CMK (cell line): ENCODE results near the gene ELK1.
A peak's percentile ranks its signal among the peaks of the same experiment; 100 is the strongest.
"Not testable (repeated sequence)": the region's sequence is repeated elsewhere in the genome, so short reads cannot be mapped to it uniquely, and the experiment has no call there.

Source experiments
- DNase-seq: peaks from one replicate; pipeline ENCODE4 v3.0.0-alpha.2; 2010; ENCODE audit warnings: low read depth

ELK1 gene

DNA sequence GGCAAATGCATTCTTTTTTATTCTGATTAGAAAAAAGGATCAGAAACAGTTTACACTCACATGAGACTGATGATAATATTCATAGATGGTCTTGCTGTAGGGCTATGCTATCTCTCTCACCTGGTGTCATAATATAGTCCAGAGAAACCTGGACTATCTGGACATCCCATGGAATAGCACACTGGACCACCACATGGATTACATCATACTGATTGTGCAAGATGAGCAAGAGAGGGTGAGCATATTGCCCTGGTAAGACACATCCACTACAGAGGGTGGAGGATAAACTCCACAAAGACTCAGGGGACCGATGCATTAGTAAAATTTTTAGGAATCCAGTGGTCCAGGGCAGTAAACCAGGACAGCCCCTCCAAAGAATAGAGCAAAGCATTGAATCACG lies 38.9 kb downstream of the ELK1 start:
- no peak for DNase-seq

DNA sequence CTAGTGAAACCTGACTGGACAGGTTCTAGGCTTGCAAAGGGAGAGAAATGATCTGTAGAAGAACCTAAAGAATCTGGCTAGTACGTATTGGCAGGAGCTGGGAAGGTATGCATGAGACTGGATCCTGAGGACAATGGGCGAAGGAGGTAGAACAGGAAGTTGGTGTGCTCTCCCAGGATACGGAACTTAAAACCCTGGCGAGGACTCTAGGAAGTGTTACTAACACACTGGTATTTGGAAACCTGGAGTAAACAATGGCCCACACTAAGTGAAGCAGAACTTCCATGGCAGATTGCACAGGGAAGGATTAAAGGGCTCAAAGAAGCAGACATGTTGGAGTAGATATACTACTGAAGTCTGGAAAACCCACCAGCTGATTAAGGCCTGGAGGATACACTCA lies 39.9 kb downstream of the ELK1 start:
- no peak for DNase-seq

DNA sequence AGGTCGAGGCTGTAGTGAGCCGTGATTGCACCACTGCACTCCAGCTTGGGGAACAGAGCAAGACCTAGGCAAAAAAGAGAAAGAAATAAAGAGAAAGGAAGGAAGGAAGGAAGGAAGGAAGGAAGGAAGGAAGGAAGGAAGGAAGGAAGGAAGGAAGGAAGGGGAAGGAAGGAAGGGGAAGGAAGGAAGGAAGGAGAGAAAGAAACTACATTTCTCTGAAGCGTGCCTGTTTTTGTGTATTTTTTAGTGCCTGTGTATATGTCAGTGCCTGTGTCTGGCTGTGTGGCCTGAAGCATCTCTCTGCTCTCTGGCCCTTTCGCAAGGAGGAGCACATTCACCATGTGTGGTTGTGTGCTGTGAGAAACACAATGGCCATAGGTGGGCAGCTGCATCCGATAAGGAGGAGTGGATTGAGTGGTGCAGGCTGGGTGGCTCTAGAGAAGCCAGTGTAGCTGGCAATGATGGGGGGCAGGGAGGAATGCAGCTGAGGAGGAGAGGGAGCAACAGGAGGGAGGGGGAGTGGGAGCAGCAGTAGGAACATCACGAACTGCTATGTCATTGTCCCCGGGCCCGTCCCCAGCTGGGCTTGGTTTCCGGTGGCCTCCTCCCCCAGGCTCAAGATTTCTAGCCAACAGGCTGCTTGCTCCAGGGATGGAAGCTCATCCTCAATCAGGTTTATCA lies 42.1 kb downstream of the ELK1 start:
- peak; percentile 47 for DNase-seq

DNA sequence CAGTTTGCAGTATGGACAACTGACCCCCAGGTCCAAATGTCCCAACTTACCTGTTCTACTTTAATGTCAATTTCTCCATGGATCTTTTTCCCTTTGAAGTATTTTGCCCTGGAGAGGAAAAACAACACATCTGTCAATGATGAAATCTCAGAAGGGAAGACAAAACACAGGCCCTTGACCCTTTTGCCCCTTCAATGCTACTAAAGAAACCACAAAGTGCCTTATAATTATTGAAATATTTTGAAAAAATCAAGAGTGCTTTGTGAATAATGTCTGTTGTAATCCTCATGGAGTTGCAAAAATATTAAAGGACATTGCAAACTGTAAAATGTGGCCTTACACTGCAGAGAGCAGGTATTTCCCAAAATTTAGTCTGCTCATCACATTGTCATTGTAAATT lies 43.3 kb downstream of the ELK1 start:
- DNase-seq, result no peak

DNA sequence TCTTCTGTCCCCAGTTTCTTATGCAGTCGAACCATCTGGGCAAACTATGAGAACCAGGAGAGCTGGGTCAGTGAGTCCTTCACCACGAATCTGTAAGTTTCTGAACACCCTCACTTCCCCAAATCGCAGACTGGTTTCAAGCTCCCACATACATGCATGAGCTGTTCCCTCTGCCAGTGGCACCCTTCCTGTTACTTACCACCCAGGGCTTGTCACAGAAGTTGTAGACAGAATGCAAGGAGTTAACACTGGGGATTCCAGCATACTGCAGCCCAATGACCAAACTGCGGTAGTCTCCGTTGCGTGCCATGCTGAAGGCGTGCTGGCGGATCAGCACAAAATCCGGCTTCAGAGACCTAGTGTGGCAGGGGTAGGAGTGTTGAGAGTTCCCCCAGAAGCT lies 45.3 kb downstream of the ELK1 start:
- DNase-seq, result no peak

DNA sequence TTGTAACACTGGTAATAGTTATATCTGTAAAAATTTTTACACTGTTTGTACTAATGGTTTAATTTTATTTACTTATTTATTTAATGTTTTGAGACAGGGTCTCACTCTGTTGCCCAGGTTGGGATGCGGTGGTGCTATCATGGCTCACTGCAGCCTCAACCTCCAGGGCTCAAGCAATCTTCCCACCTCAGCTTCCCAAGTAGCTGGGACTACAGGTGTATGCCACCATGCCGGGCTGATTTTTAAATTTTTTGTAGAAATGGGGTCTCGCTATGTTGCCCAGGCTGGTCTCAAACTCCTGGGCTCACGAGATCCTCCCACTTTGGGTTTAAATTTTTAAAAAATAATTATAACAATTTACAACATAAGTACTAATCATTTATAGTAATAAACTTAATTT lies 47.2 kb downstream of the ELK1 start:
- DNase-seq, result not testable (repeated sequence)

DNA sequence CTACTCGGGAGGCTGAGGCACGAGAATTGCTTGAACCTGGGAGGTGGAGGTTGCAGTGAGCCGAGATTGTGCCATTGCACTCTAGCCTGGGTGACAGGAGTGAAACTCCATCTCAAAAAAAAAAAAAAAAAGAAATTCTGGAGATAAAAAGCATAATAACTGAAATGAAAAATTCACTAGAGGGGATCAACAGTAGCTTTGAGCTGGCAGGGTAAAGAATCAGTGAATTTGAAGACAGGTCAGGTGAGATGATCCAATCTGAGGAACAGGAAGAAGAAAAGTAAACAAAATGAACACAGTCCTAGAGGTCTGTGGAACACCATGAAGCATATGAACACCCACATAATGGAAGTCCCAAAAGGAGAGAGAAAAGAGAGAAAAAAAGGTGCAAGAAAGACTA lies 53.1 kb downstream of the ELK1 start:
- DNase-seq, result no peak

DNA sequence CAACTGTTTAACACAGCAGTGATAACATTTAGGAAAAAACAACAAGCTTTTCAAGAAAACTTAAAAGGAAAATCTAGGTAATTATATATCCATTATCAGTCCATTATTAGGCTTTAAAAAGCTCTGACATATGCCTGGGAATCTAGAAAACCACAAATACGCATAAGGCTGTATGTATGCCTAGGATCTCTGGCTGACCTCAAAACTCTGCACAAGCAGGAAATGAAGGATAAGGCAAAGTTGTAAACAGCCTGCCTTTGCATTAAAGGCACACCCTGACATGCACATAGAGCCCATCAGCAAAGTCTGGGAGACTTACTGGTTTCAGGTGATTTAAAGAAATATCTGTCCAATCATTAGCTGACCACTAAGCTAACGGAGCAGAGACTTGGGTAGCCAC lies 54.1 kb downstream of the ELK1 start:
- DNase-seq, result no peak

DNA sequence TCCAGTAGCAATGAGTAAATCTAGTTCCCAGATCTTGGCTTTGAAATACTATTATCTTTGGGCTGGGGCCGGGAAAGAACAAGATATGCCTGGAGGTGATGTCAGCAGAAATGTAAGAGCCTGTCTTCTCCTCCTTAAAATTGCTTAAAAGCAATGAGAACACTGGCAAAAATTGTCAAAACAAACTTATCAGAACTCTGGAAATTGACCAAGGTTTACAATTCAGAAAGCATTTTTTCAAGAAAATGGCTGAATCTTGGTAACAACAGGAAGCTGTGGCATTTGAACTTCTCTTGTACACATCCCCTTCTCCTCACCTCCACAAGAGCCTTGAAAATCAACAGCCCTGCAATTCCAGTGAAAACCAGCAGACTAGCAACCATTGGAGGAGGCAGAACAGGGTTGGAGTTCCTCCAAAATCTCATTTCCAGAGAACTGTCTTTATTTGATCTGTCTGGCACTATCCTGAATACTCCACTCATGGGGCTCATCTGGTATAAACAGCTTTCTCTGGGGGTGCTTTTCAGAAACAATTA lies 54.6 kb downstream of the ELK1 start:
- DNase-seq, result no peak

DNA sequence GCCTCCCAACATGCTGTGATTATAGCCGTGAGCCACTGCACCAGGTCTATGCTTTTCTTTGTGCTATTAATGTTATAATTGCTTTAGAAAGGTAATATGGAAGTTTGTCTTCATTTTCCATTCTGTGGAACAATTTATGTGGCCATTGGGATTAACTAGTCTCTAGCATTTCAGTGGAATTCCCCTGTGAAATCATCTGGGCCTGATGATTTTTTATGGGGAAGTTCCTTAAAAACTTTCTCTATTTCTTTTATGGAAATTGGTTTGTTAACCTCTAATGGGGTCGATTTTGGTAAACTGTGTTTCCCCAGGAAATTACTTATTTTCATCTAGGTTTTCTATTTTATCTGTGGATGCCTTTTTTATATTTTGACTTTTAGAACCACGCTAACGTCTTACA lies 56.8 kb downstream of the ELK1 start:
- no peak for DNase-seq

DNA sequence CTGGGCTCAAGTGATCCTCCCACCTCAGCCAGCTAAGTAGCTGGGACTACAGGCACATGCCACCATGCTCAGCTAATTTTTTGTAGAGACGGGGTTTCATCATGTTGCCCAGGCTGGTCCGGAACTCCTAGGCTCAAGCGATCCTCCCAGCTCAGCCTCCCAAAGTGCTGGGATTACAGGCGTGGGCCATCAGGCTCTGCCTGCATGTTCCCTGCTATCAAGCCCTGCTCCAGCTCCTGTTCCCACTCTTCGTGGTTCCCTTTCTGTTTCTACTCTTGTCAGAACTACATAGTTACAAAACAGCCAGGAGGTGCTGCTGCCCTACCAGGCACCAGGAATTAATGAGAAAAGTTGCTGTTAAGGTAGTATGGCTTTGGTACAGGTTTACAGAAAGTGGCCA lies 59.4 kb downstream of the ELK1 start:
- DNase-seq, result no peak

DNA sequence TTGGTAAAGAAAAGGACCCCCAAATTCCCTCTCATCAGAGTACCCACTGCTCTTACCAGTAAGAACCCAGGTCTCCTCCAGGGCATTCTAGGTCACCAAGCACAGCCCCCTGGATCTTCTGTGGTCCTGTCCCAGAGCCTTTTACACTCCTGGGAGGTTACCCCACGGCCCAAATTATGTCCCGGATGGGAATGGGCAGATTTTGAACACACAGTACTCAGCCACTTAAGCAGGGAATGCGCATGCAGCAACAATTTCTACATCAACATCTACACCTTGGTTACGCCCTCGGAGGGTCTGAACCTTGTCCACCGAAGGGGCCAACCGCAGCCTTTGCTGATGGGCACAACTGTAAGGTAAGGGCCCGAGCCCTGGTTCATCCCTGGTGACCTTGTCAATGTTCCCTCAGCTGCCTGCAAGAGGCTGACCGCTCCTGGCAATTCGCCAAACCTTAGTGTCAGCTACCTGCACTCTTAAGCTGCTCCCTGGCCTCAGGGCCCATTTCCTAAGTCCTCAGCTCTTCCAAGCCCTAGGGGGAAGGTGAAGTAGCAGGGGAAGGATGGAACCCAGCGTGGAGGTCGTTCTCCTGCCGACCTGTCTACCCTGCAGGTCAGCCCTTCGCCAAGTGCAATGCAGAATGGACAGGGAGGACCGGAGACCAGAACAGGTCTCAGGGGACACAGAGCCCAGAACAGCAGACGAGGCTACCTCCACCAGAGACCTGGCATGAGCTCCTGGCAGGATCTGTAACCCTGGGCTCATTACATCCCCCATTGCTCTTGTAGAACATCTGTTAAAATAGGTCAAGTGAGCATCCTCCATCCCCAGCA lies 62.2 kb downstream of the ELK1 start:
- no peak for DNase-seq

DNA sequence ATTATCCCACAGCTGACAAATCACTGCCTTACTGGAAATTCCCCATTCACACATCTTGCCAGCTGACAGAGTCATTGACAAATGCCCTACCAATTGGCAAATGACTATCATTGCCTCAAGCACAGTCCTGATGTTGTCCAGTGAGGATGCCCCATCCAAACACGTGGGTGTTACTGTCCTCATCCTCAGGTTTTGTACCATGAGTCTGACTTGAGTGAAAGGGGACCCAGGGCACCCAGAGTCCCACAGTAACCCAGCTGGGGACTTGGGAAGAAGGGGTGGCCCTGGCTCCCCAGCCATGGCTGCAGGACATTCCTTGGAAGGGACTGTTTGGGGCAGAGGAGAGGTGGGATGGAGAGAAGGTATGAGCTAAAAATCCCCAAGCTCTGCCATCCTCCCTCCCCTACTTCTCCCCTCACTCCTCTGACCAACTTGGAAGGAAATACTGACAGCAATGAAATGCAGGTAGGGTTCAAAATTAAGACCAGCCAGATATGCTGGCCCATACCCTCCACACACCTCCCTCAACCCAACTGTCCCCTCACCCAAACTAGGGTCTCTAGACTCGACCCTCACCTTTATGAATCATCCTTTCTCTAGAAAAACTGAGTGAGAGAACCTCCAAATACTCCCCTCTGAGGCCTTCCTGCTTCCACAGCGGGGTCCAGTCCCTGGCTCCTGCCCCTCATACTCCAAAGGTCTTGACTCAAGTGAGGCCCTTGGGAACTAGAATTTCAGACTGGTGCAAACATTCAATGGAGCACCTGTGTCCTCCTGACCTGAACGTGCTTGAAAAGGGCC lies 63.1 kb downstream of the ELK1 start:
- DNase-seq, result no peak

DNA sequence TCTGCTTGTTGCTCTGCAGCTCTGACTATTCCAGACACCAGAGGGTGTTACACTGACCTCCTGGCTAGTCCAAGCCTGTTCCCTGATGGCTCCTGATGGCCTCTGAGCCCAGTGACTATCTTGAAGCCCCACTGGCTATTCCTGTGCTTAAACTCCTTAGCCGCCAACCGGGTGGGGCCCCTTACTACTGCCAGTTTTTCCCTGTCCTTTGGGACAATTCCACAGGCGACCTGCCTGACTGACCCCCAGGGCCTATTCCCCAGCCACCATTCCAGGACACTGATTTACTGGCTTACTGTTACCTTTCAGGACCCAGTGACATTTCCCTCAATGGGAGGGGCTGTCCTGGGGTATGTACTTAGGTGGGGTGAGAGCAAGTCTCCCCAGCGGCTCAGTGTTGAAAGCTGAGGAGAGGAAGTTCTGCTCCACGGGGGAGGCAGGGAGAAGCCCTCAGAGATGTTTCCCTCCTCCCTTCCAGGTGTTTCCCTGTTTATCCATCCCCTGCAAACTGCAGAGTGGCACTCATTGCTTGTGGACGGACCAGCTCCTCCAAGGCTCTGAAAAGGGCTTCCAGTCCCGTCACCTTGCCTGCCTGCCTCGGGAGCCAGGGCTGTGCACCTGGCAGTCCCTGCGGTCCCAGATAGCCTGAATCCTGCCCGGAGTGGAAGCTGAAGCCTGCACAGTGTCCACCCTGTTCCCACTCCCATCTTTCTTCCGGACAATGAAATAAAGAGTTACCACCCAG lies 64.1 kb downstream of the ELK1 start:
- DNase-seq, result no peak
